GM10248 (cell line): ENCODE measurements around the gene PPFIA1.

Experiments used
- CTCF ChIA-PET: fragments of 300-600 bp; sonication (Branson Sonifier 250); formaldehyde crosslinking; extraction: SDS; loops from one replicate; lab custom pipeline; 2021; ENCODE audit warnings: antibody characterized with exemption; lab: Yijun Ruan, JAX
- POLR2A ChIA-PET: fragments of 350-650 bp; sonication (Branson Sonifier 250); formaldehyde crosslinking; extraction: SDS; loops from one replicate; lab custom pipeline; 2020; ENCODE audit warnings: antibody characterized with exemption; lab: Yijun Ruan, JAX
- DNase-seq: peaks from one replicate; pipeline ENCODE4 v3.0.0; 2012; ENCODE audit errors: extremely low spot score
- CTCF ChIP-seq: IDR thresholded peaks from 2 replicates; pipeline ENCODE4 v1.5.1; 2012; ENCODE audit warnings: mild to moderate bottlenecking, low read depth; ENCODE audit errors: extremely low read depth, missing control alignments, control extremely low read depth

The PPFIA1 gene

GRCh38 chr11:70400643-70401042 lies 130.2 kb downstream of the PPFIA1 start:
- ChIA-PET CTCF (interaction anchor here (0.7 to 1.2 kb wide), 2 partner anchors 21 to 36 kb away, joined by 3 to 4 read pairs; no protein-coding TSS in a partner anchor), POLR2A (no interaction called here)
- TF ChIP-seq CTCF: no peak
- no peak for DNase-seq

GRCh38 chr11:70402016-70402415 lies 131.5 kb downstream of the PPFIA1 start:
- DNase-seq: no peak
- ChIA-PET CTCF (interaction anchor here (1.2 kb wide), 1 partner anchor 19 kb away, joined by 4 read pairs; no protein-coding TSS in a partner anchor), POLR2A (no interaction called here)
- TF ChIP-seq CTCF: no peak

- DNase-seq: no peak
- no peak for TF ChIP-seq CTCF
- ChIA-PET POLR2A (interaction anchor here (0.7 kb wide), 1 partner anchor 91 kb away, joined by 8 read pairs; no protein-coding TSS in a partner anchor), CTCF (no interaction called here)
Observed at GRCh38 chr11:70402685-70403084, 132.2 kb downstream of the PPFIA1 start.

- TF ChIP-seq CTCF: no peak
- DNase-seq: no peak
- ChIA-PET CTCF (interaction anchor here (1.4 kb wide), 1 partner anchor 12 kb away, joined by 3 read pairs; no protein-coding TSS in a partner anchor), POLR2A (no interaction called here)
Observed at GRCh38 chr11:70404244-70404643, 133.8 kb downstream of the PPFIA1 start.

GRCh38 chr11:70405679-70406395 lies 135.3 kb downstream of the PPFIA1 start:
- DNase-seq: no peak
- TF ChIP-seq CTCF: no peak
- ChIA-PET POLR2A (no interaction called here), CTCF (no interaction called here)

- TF ChIP-seq CTCF: no peak
- CTCF ChIA-PET: interaction anchor here (1.4 kb wide), 1 partner anchor 11 kb away, joined by 4 read pairs; no protein-coding TSS in a partner anchor
- POLR2A ChIA-PET: no interaction called here
- DNase-seq: no peak
Observed at GRCh38 chr11:70407121-70407520, 136.6 kb downstream of the PPFIA1 start.
